NT2/D1 (cell line): Measurements from ENCODE around the gene TRAK2.

Experiments
- DNase-seq: peaks from one replicate; pipeline ENCODE4 v3.0.0-alpha.2; 2011; ENCODE audit warnings: low read depth, low spot score
- H3K27me3 ChIP-seq: 2 replicates; pipeline ENCODE4 v1.6.0; 2011; ENCODE audit warnings: mild to moderate bottlenecking; ENCODE audit not compliant: insufficient read length, insufficient read depth
- H3K36me3 ChIP-seq: 2 replicates; pipeline ENCODE4 v1.6.1; 2011; ENCODE audit warnings: mild to moderate bottlenecking, low read length, mixed read lengths; ENCODE audit not compliant: insufficient read depth, insufficient read length
- H3K4me1 ChIP-seq: 2 replicates; pipeline ENCODE4 v1.5.1; 2011; ENCODE audit not compliant: insufficient read depth, insufficient read length
- H3K4me3 ChIP-seq: 2 replicates; pipeline ENCODE4 v1.5.1; 2011; ENCODE audit warnings: low read depth; ENCODE audit not compliant: insufficient read length
- H3K9ac ChIP-seq: 2 replicates; pipeline ENCODE4 v1.6.0; 2011; ENCODE audit warnings: low read depth; ENCODE audit not compliant: insufficient read length
- H3K9me3 ChIP-seq: 2 replicates; pipeline ENCODE4 v1.5.1; 2011; ENCODE audit warnings: mild to moderate bottlenecking, low read length; ENCODE audit not compliant: insufficient read depth
- SUZ12 ChIP-seq: IDR thresholded peaks from 2 replicates; pipeline ENCODE4 v1.6.1; 2011; ENCODE audit not compliant: insufficient read length, insufficient read depth; ENCODE audit errors: extremely low read depth
- YY1 ChIP-seq: IDR thresholded peaks from 2 replicates; pipeline ENCODE4 v1.6.1; 2011; ENCODE audit not compliant: insufficient read length, insufficient read depth
- ZNF274 ChIP-seq: IDR thresholded peaks from 2 replicates; pipeline ENCODE4 v1.6.1; 2011; ENCODE audit warnings: mild to moderate bottlenecking, low read depth, low read length

TRAK2 gene

GRCh38 chr2:201366146-201366545 is 85.1 kb downstream of the TRAK2 start:
- no peak overlapping the region for H3K9ac ChIP-seq
- H3K36me3 ChIP-seq, result no peaks in the 10 kb centered on the region
- TF ChIP-seq YY1 (no peak), SUZ12 (no peak)
- H3K9me3 ChIP-seq, result peaks cover 24% of the 10 kb centered on the region; the same call in 1 of the 2 replicates
- no peak for DNase-seq
- no peaks in the 10 kb centered on the region for H3K27me3 ChIP-seq
- H3K4me3 ChIP-seq, result no peak overlapping the region
- no peaks in the 10 kb centered on the region for H3K4me1 ChIP-seq

DNA sequence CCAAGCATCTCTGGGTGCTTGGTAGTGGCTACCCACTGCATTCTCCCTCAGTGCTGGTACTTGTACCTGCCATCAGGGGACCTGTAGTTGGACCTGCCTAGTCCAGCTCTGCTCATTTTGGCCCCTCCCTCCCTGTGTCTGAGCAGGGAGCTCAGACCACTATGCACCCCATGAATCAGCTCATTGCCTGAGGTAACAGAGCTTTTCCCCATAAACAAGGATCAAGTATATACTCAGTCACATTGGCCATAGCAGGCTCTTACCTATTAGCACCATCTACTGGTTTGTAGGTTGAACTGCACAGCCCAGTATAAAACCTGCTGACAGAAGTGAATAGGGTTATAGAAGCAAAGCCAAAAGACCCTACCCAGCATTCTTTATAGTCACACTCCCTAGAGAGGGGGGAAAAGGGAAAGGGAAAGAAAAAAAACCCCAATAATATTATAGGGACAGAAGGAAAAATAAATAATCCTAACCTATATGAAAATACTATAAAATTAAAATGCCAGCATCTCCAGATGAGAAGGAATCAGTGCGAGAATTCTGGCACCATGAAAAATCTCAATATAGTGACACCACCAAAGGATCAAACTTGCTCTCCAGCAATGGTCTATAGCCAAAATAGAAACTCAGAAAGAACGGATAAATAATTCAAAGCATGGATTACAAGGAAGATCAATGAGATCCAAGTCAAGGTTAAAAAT is 87.2 kb downstream of the TRAK2 start:
- Histone ChIP-seq H3K36me3 (no peaks in the 10 kb centered on the region), H3K4me3 (no peak overlapping the region), H3K27me3 (no peaks in the 10 kb centered on the region), H3K9me3 (peaks cover 24% of the 10 kb centered on the region; the same call in 1 of the 2 replicates), H3K4me1 (no peaks in the 10 kb centered on the region), H3K9ac (no peak overlapping the region)
- TF ChIP-seq ZNF274 (no peak), SUZ12 (no peak), YY1 (no peak)
- DNase-seq, result no peak

DNA sequence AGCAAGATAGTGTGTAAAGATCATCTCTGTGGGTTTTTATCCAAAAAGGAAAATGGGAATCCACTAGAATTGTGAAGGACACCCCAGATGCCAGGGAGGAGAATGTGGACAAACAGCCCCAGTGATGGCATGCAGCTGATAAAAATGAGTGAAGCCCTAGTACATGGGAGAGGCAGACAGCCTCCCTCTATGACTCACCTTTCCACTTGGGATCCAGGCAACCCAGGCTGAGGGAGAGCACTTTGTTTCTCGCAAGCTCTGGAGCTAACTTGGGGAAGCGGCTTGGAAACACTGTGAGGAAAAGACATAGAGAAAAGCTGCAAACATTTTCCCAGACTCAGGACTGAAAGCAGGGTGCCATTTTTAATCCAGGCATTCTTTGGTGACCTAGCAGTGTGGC is 88.9 kb downstream of the TRAK2 start:
- Histone ChIP-seq H3K4me3 (no peak overlapping the region), H3K36me3 (no peaks in the 10 kb centered on the region), H3K9me3 (peaks cover 21% of the 10 kb centered on the region; the same call in 1 of the 2 replicates), H3K4me1 (no peaks in the 10 kb centered on the region), H3K27me3 (no peaks in the 10 kb centered on the region), H3K9ac (no peak overlapping the region)
- DNase-seq, result no peak
- TF ChIP-seq ZNF274 (no peak), SUZ12 (no peak), YY1 (no peak)

DNA sequence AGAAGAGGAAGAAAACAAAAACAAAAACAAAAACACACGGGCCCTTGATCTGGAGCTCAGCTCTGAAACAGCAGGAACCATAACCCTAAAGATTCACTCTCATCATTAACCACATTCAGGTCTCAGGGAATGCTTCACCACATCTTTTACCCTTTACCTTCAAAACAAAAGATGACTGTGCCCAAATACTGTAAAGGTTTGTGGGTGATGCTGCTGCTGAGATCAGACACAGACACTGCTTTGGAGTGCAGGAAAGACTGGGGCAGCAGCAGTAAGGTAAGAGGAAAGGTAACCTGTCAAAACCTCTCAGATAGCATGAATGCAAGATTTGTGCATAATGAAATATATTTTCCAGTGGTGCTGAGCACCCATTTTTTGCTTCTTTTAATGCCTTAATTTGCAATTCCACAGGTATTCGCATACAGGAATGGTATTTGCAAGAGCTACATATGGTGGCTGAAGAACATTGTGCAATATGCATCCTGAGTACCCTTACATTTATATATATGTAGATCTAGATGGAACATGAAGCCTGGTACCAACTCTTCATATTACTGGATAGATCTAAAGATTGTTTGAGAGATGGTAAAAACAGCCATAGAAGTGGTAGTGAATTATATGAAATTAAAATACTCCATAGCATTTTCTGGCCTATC is 90.1 kb downstream of the TRAK2 start:
- Histone ChIP-seq H3K36me3 (no peaks in the 10 kb centered on the region), H3K4me3 (no peak overlapping the region), H3K4me1 (no peaks in the 10 kb centered on the region), H3K9ac (no peak overlapping the region), H3K9me3 (peaks cover 16% of the 10 kb centered on the region; the same call in 1 of the 2 replicates), H3K27me3 (no peaks in the 10 kb centered on the region)
- no peak for DNase-seq
- TF ChIP-seq YY1 (no peak), ZNF274 (no peak)

DNA sequence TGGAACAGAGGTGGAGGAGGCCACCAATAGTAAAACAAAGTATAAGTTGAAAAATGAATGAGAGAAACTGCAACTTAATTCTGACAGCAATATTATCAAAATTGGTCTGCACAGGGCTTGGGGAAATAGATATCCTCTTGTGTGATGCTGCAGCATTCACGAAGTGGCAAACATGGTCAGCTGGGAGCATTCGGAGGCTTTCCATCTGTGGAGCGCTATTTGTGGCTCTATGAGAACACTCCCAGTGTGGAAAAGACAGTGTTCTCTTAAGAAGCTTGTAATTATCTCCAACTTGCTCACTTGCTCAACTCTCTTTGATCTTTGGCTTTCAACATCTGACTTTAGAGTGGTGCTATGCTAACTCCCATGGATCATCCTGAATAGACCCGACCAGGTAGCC is 91.0 kb downstream of the TRAK2 start:
- H3K4me3 ChIP-seq, result no peak overlapping the region
- no peak for TF ChIP-seq ZNF274
- no peak for TF ChIP-seq SUZ12
- no peak for TF ChIP-seq YY1
- no peaks in the 10 kb centered on the region for H3K4me1 ChIP-seq
- H3K9me3 ChIP-seq, result peaks cover 16% of the 10 kb centered on the region; the same call in 1 of the 2 replicates
- H3K27me3 ChIP-seq, result no peaks in the 10 kb centered on the region
- DNase-seq, result no peak
- H3K9ac ChIP-seq, result no peak overlapping the region
- H3K36me3 ChIP-seq, result no peaks in the 10 kb centered on the region

GRCh38 chr2:201358684-201359083 is 92.6 kb downstream of the TRAK2 start:
- no peaks in the 10 kb centered on the region for H3K36me3 ChIP-seq
- H3K9me3 ChIP-seq, result peaks cover 15% of the 10 kb centered on the region; the same call in 1 of the 2 replicates
- no peaks in the 10 kb centered on the region for H3K27me3 ChIP-seq
- H3K4me3 ChIP-seq, result no peak overlapping the region
- no peak overlapping the region for H3K9ac ChIP-seq
- no peak for DNase-seq
- TF ChIP-seq YY1 (no peak), ZNF274 (no peak), SUZ12 (no peak)
- H3K4me1 ChIP-seq, result no peaks in the 10 kb centered on the region

- H3K4me3 ChIP-seq, result no peak within 1 kb of the TSS
- H3K4me1 ChIP-seq, result no peaks in the 10 kb centered on the region
- H3K9ac ChIP-seq, result no peak within 1 kb of the TSS
- no peak for TF ChIP-seq SUZ12
- TF ChIP-seq ZNF274, result no peak
- TF ChIP-seq YY1, result no peak
- no peaks in the 10 kb centered on the region for H3K36me3 ChIP-seq
- no peaks in the 10 kb centered on the region for H3K27me3 ChIP-seq
- H3K9me3 ChIP-seq, result no peaks in the 10 kb centered on the region; the same call in 1 of the 2 replicates
- DNase-seq, result no peak
Measured at GRCh38 chr2:201357221-201357620, 94.0 kb downstream of the TRAK2 start, which contains the start of gene FLACC1. TSS of gene FLACC1 (minus strand) at chr2:201357345. CDS start at chr2:201351404, 5,941 bp downstream.
